RWPE1 (cell line): ENCODE data around the gene EIF4A3.
"Not testable (repeated sequence)": the region's sequence is repeated elsewhere in the genome, so short reads cannot be mapped to it uniquely, and the experiment has no call there.

ENCODE experiments used
- CTCF ChIA-PET: fragments of 350-600 bp; sonication (Branson Sonifier 250); formaldehyde crosslinking; extraction: SDS; loops from one replicate; lab custom pipeline; 2021; lab: Yijun Ruan, JAX
- POLR2A ChIA-PET: fragments of 400-600 bp; formaldehyde crosslinking; extraction: SDS; loops from one replicate; lab custom pipeline; 2020; ENCODE audit warnings: antibody characterized with exemption; ENCODE audit not compliant: low non-redundant PET; lab: Yijun Ruan, JAX
- DNase-seq: peaks from one replicate; pipeline ENCODE4 v3.0.0; 2012; ENCODE audit warnings: low spot score
- H3K27ac ChIP-seq: fragments of 450-650 bp; 2 replicates; pipeline ENCODE4 v1.5.1; 2017
- CTCF ChIP-seq: fragments of 450-650 bp; conservative IDR thresholded peaks from 2 replicates; pipeline ENCODE4 v1.5.1; 2017; ENCODE audit warnings: low read depth, mild to moderate bottlenecking

EIF4A3 gene

GRCh38 chr17:80158846-80159245 lies 11.9 kb upstream of the EIF4A3 start:
- TF ChIP-seq CTCF = no peak
- H3K27ac ChIP-seq = no peak overlapping the region
- ChIA-PET CTCF (no interaction called here), POLR2A (no interaction called here)
- DNase-seq = no peak

GRCh38 chr17:80155600-80155999 lies 8.7 kb upstream of the EIF4A3 start:
- H3K27ac ChIP-seq, DNase-seq, POLR2A ChIA-PET, CTCF ChIA-PET: not testable (repeated sequence)

GRCh38 chr17:80154166-80154565 lies 7.2 kb upstream of the EIF4A3 start:
- no peak for TF ChIP-seq CTCF
- no peak for DNase-seq
- H3K27ac ChIP-seq = no peak overlapping the region

GRCh38 chr17:80153004-80153403 lies 6.1 kb upstream of the EIF4A3 start:
- no peak overlapping the region for H3K27ac ChIP-seq
- POLR2A ChIA-PET = no interaction called here
- TF ChIP-seq CTCF = no peak
- DNase-seq = no peak
- CTCF ChIA-PET = no interaction called here

More at GRCh38 chr17:80154166-80154565, 7.2 kb upstream of the EIF4A3 start:
- ChIA-PET CTCF (interaction anchor here (0.6 kb wide), 1 partner anchor 42 kb away, joined by 3 read pairs; no protein-coding TSS in a partner anchor), POLR2A (no interaction called here)

- CTCF ChIA-PET = no interaction called here
- TF ChIP-seq CTCF = no peak
Observed at GRCh38 chr17:80152081-80152702, 5.3 kb upstream of the EIF4A3 start.

GRCh38 chr17:80151333-80151732 lies 4.4 kb upstream of the EIF4A3 start:
- POLR2A ChIA-PET = no interaction called here
- TF ChIP-seq CTCF = no peak
- DNase-seq = no peak
- CTCF ChIA-PET = no interaction called here
- no peak overlapping the region for H3K27ac ChIP-seq

More at GRCh38 chr17:80152081-80152702, 5.3 kb upstream of the EIF4A3 start:
- no peak overlapping the region for H3K27ac ChIP-seq
- DNase-seq = no peak
- POLR2A ChIA-PET = no interaction called here
